RWPE1 (cell line): ENCODE data around the gene STARD10.

Experiments
- CTCF ChIA-PET: fragments of 350-600 bp; sonication (Branson Sonifier 250); formaldehyde crosslinking; extraction: SDS; loops from one replicate; lab custom pipeline; 2021; lab: Yijun Ruan, JAX
- POLR2A ChIA-PET: fragments of 400-600 bp; formaldehyde crosslinking; extraction: SDS; loops from one replicate; lab custom pipeline; 2020; ENCODE audit warnings: antibody characterized with exemption; ENCODE audit not compliant: low non-redundant PET; lab: Yijun Ruan, JAX
- DNase-seq: peaks from one replicate; pipeline ENCODE4 v3.0.0; 2012; ENCODE audit warnings: low spot score
- H3K27ac ChIP-seq: fragments of 450-650 bp; 2 replicates; pipeline ENCODE4 v1.5.1; 2017
- TF ChIP-seq, protein P1 (sequence below): fragments of 450-650 bp; conservative IDR thresholded peaks from 2 replicates; pipeline ENCODE4 v1.5.1; 2017; ENCODE audit warnings: low read depth, mild to moderate bottlenecking

The STARD10 gene

DNA sequence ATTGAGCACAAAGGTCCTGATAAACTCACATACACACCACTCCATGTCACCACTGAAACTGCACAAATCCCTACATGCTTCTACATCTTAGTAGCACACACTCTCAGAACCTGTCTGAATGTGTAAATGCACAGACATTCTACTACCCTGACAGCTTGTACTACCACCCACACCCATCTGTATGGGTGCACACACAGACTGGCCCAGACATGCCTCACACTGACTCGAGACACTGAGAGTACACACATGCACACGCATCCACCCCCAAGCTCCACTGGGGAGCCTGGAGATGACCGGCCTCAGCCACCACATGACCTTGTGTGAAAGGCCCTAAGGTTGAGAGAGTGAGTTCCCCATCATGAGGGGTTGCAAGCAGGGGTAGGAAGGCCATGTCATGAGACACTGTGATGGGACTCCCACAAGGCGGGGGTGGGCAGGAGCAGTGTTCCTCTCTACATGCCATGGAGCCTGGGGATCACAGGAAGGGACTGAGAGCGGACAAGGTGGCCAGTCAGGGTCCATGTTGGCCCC is 69.8 kb downstream of the STARD10 start:
- POLR2A ChIA-PET, result no interaction called here
- CTCF ChIA-PET, result interaction anchor here (0.7 to 1.9 kb wide), 4 partner anchors 58 to 461 kb away, joined by 3 to 9 read pairs (median 4); no protein-coding TSS in a partner anchor
- TF ChIP-seq, protein P1, sequence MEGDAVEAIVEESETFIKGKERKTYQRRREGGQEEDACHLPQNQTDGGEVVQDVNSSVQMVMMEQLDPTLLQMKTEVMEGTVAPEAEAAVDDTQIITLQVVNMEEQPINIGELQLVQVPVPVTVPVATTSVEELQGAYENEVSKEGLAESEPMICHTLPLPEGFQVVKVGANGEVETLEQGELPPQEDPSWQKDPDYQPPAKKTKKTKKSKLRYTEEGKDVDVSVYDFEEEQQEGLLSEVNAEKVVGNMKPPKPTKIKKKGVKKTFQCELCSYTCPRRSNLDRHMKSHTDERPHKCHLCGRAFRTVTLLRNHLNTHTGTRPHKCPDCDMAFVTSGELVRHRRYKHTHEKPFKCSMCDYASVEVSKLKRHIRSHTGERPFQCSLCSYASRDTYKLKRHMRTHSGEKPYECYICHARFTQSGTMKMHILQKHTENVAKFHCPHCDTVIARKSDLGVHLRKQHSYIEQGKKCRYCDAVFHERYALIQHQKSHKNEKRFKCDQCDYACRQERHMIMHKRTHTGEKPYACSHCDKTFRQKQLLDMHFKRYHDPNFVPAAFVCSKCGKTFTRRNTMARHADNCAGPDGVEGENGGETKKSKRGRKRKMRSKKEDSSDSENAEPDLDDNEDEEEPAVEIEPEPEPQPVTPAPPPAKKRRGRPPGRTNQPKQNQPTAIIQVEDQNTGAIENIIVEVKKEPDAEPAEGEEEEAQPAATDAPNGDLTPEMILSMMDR, result no peak

DNA sequence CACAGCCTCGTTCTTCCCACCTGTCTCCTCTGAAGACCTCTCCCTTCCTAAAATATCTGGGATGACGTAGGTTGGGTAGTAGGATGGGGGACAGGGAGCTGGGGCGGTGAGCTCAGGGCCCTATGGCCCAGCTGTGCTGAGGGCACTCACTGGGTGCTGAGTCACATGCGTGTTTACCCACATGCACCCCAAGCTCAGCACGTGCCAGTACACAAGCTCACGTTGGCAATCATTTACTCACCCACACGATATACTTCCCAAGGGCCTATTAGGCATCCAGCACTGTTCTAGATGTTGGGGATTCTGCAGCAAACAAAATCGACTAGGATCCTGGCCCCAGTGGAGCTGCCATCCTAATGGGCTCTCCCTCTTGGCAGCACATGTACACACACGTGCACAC is 70.3 kb downstream of the STARD10 start:
- TF ChIP-seq, protein P1, result no peak
- POLR2A ChIA-PET, result no interaction called here
- H3K27ac ChIP-seq, result peak overlapping the region; percentile 97
- CTCF ChIA-PET, result interaction anchor here (1.2 kb wide), 1 partner anchor 70 kb away, joined by 3 read pairs; no protein-coding TSS in a partner anchor
- DNase-seq, result no peak

More for the DNA sequence above, 69.8 kb downstream of the STARD10 start:
- peak overlapping the region; percentile 97 for H3K27ac ChIP-seq
- no peak for DNase-seq

DNA sequence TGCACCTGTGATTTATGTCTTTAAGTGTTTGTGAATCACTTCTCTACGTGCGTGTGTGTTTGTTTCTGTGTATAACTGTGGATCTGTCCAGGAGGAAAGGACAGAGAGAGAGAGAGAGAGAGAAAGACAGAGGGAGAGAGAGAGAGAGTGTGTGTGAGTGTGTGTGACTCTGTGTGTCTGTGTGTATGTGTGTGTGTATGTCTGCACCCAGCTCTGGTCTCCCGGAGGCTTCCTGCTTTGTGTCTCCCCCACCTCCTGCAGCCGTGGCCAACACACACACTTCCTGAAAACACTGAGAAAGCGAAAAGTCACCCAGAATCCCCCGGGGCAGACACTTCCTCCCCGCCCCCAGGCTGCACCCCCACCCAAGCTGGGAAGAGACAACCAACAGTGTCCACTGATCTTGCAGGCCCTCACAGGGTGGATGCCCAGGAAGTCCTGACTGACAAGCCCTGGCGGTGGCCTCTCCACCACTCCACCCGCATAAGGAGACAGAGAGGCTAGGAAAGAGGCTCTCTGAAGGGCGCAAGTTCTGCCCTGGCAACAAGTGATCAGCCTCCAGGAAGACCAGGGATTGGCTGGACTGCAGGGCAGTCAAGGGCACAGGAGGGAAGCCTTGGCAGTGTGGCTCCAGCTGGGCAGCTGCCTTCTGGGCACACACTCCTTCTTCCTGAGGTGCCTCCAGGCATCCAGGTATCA is 71.6 kb downstream of the STARD10 start:
- CTCF ChIA-PET, result interaction anchor here (0.8 kb wide), 1 partner anchor 28 kb away, joined by 5 read pairs; no protein-coding TSS in a partner anchor
- POLR2A ChIA-PET, result interaction anchor here (0.6 kb wide), 2 partner anchors 30 to 701 kb away, joined by 3 read pairs; partner anchors contain the start of gene ARAP1
- H3K27ac ChIP-seq, result peak overlapping the region; percentile 97
- TF ChIP-seq, protein P1, result no peak
- DNase-seq, result peak; percentile 96

DNA sequence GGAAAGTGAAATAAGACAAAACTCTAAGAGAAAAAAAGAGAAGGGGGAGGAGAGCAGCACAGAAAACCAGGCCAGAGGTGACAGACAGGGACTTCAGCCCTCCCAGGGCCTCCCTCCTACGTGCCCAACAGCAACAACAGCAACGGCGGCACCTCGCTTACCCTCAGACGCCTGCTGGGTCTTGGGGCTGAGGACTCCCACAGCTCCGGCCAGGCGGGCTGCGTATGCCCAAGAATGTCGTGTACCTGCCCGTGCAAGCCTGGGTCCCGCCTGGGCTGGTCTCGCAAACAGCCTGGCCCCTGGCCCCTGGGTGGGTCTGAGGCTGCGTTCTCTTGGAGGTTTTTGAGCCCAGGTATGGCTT is 72.2 kb downstream of the STARD10 start:
- CTCF ChIA-PET, result interaction anchor here (0.8 kb wide), 1 partner anchor 29 kb away, joined by 5 read pairs; no protein-coding TSS in a partner anchor
- POLR2A ChIA-PET, result no interaction called here
- TF ChIP-seq, protein P1, result no peak
- H3K27ac ChIP-seq, result peak overlapping the region; percentile 97
- DNase-seq, result peak; percentile 75

GRCh38 chr11:72721276-72721675 is 72.6 kb downstream of the STARD10 start:
- TF ChIP-seq, protein P1, result no peak
- peak overlapping the region; percentile 97 for H3K27ac ChIP-seq
- CTCF ChIA-PET, result interaction anchor here (0.8 kb wide), 1 partner anchor 29 kb away, joined by 5 read pairs; no protein-coding TSS in a partner anchor
- POLR2A ChIA-PET, result no interaction called here
- no peak for DNase-seq

DNA sequence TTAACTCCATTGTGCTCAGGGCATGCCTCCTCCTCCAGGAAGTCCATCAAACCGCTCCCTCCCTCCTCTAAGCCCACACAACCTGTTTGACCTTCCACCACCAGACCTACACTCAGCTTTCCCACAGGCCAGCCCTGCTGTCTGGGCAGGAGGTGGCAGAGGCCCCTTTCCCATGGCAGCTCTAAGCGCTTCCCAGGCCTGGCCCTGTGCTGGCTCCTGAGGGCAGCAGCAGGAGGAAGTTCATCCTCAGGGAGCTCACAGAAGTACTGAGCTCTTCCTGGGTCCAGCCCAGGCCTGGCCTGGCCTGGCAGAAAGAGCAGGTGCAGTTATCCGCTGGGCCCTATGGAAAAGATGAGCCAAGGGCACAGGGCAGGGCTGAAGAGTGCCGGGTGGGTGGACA is 73.1 kb downstream of the STARD10 start:
- ChIA-PET CTCF (no interaction called here), POLR2A (interaction anchor here (0.7 kb wide), 1 partner anchor 21 kb away, joined by 3 read pairs; no protein-coding TSS in a partner anchor)
- no peak for DNase-seq
- TF ChIP-seq, protein P1, result no peak
- peak overlapping the region; percentile 97 for H3K27ac ChIP-seq
